Astrocyte of the spinal cord (primary cell): ENCODE measurements around the gene CYB561D1.

ENCODE experiments used
- DNase-seq: peaks from one replicate; pipeline ENCODE4 v3.0.0; 2011; ENCODE audit warnings: low read depth, low spot score
- H3K4me3 ChIP-seq: 2 replicates; pipeline ENCODE4 v1.5.1; 2011; ENCODE audit warnings: low read depth, mild to moderate bottlenecking, low read length, moderate library complexity
- CTCF ChIP-seq: IDR thresholded peaks from 2 replicates; pipeline ENCODE4 v1.5.1; 2012; ENCODE audit warnings: low read depth, mild to moderate bottlenecking, low read length, inconsistent platforms
- in situ Hi-C: cut with HindIII; loops from 2 replicates; pipeline ENCODE4 v1.10.0; 2017; ENCODE audit warnings: low sequenced_read_pairs

The CYB561D1 gene

GRCh38 chr1:109541102-109541501, 47.2 kb downstream of the CYB561D1 start:
- DNase-seq: no peak
- TF ChIP-seq CTCF: no peak
- no peak overlapping the region for H3K4me3 ChIP-seq
- in situ Hi-C loops: no loop called here

GRCh38 chr1:109542657-109543056, 48.8 kb downstream of the CYB561D1 start:
- in situ Hi-C loops: no loop called here
- no peak for TF ChIP-seq CTCF
- H3K4me3 ChIP-seq: no peak overlapping the region
- DNase-seq: no peak

- DNase-seq: no peak
- no peak overlapping the region for H3K4me3 ChIP-seq
- TF ChIP-seq CTCF: no peak
- in situ Hi-C loops: no loop called here
These were observed 49.5 kb downstream of the CYB561D1 start for GRCh38 chr1:109543283-109543987.

- no peak for TF ChIP-seq CTCF
- no peak overlapping the region for H3K4me3 ChIP-seq
- no peak for DNase-seq
- in situ Hi-C loops: no loop called here
These were observed 50.3 kb downstream of the CYB561D1 start for GRCh38 chr1:109543988-109544735.

GRCh38 chr1:109546311-109547109, 52.6 kb downstream of the CYB561D1 start:
- in situ Hi-C loops: no loop called here
- DNase-seq: peak; percentile 86
- H3K4me3 ChIP-seq: peak overlapping the region; percentile 0
- TF ChIP-seq CTCF: peak; percentile 73

- in situ Hi-C loops: no loop called here
- H3K4me3 ChIP-seq: peak overlapping the region; percentile 79
- no peak for TF ChIP-seq CTCF
- DNase-seq: no peak
These were observed 53.8 kb downstream of the CYB561D1 start for GRCh38 chr1:109547463-109548320.
